GM12872 (cell line): Measurements from ENCODE around the gene KLHL29.

ENCODE experiments used
- CTCF ChIP-seq: IDR thresholded peaks from 3 replicates; pipeline ENCODE4 v1.5.1; 2011; ENCODE audit warnings: low read depth, mild to moderate bottlenecking, low read length, moderate library complexity; ENCODE audit not compliant: insufficient read depth

The KLHL29 gene

GRCh38 chr2:23708771-23709170 lies 323.8 kb downstream of the KLHL29 start:
- TF ChIP-seq CTCF = no peak

- TF ChIP-seq CTCF = no peak
These were observed 324.3 kb downstream of the KLHL29 start for GRCh38 chr2:23709311-23709710.

- TF ChIP-seq CTCF = no peak
These were observed 327.2 kb downstream of the KLHL29 start for GRCh38 chr2:23711979-23712755.

GRCh38 chr2:23712756-23713151 lies 327.8 kb downstream of the KLHL29 start:
- TF ChIP-seq CTCF = no peak

- no peak for TF ChIP-seq CTCF
These were observed 328.4 kb downstream of the KLHL29 start for GRCh38 chr2:23713351-23713750.

GRCh38 chr2:23718931-23719700 lies 334.1 kb downstream of the KLHL29 start:
- no peak for TF ChIP-seq CTCF

- no peak for TF ChIP-seq CTCF
These were observed 334.7 kb downstream of the KLHL29 start for GRCh38 chr2:23719716-23720115.
